GM21576 (cell line): Measurements from ENCODE around the gene EXOC7.
"Not testable (repeated sequence)": the region's sequence is repeated elsewhere in the genome, so short reads cannot be mapped to it uniquely, and the experiment has no call there.

Source experiments
- ATAC-seq: cut with Tn5 transposase; IDR thresholded peaks from one replicate; pipeline ENCODE4 v1.9.1; 2021; ENCODE audit warnings: mild to moderate bottlenecking, moderate library complexity; ENCODE audit not compliant: unreplicated experiment

Gene EXOC7

DNA sequence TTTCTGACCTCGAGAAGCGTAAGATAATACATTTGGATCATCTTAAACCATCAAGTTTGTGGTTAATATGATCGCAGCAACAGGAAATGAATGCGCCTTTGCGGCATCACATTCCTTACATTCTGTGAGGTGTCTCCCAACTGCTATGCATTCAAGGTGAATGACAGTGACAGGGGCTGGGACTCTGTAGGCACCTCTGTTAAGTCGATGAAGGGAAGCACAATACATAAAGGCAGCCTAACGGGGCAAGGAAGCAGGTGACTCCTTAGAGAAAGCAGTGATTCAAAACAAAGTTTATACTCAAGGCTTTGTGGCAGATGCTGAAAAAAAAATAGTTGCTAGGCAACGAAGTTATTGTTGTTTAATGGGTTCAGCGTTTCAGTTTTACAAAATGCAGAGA is 54.9 kb downstream of the EXOC7 start:
- no peak for ATAC-seq

DNA sequence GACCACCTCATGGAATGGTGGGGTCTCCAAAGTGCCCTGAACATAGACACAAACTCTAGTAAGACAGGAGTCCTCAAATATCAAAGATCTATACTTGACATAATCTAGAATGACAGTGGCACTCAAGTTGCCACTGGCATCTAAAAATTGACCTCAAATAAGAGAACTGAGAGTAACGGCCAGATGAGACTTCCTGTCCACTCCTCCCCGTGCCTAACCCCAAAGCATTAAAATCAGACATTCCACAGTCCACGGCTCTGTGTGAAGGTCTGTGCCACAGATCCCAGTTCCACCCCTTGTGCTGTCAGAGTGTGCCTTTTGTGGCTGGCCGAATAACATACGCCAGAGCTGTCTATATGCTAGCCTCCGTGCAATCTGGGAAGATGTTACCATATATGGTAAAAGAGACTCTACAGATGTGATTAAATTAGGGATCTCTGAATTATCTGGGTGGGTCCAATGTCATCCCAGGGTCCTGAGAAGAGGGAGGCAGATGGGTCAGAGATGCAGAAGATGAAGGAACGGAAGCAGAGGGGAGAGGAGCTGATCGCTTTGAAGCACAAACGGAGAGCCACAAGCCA is 55.5 kb downstream of the EXOC7 start:
- no peak for ATAC-seq

DNA sequence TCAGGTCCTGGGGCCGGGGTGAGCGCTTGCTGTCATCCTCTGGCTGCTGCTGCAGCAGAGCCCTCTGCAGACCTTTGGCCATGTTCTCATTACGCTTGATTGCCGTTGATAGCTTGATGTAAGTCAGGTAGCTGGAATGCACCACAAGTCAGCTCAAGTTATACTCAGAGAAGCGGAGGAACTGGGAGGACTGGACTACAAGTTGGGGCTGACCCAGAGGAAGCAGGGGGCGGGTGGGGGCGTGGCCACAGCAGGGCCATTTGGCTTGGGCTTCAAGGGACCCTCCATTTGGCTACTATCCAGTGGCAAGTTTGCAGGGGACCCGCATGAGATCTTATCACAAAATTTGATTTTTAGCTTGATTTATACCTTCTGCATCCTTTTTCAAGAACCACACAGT is 57.5 kb downstream of the EXOC7 start:
- ATAC-seq, result no peak

DNA sequence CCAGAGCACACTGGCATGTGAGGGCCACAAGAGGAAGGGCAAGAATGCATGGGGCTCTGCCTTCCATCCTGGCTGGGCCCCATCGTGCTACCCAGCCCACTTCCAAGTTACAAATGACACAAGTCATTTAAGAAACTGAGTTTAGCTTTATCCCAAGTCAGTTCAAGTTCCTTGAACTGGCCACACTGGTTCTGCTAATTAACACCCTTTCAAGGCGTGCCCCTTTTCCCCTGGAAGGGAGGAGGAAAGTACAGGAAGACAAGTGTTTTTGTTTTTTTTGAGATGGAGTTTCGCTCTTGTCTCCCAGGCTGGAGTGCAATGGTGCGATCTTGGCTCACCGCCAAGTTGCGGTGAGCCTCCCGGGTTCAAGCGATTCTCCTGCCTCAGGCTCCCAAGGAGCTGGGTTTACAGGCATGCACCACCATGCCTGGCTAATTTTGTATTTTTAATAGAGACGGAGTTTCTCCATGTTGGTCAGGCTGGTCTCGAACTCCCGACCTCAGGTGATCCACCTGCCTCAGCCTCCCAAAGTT is 59.0 kb downstream of the EXOC7 start:
- ATAC-seq, result not testable (repeated sequence)

DNA sequence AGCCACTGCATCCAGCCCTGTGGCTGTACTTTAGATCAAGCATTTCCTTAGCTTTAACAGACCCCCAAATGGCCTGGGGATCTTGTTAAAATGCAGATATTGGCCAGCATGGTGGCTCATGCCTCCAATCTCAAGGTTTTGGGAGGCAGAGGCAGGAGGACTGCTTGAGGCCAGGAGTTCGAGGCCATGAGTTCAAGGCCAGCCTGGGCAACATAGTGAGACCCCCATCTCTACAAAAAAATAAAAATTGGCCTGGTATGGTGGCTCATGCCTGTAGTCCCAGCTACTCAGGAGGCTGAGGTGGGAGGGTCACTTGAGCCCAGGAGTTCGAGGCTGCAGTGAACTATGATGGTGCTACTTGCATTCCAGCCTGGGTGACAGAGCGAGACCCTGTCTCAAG is 60.7 kb downstream of the EXOC7 start:
- not testable (repeated sequence) for ATAC-seq

DNA sequence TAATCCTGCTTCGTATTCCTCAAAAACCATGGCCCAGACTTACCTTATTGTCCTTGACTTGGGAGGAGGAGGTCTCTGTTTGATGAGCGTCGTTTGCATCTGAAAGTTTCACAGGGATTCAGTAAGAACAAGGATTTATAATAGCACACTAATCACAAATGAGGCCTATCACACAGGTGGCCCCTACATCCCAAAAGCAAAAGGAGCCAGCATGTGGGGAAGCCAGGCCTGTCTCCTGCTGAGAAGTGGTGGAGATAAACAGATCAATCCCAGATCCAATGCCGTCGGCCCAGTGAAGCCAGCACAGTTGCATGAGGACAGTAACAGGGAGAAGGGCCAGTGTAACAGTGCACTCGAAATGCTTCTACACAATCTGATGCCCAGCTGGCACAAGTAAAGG is 63.2 kb downstream of the EXOC7 start:
- ATAC-seq, result no peak

DNA sequence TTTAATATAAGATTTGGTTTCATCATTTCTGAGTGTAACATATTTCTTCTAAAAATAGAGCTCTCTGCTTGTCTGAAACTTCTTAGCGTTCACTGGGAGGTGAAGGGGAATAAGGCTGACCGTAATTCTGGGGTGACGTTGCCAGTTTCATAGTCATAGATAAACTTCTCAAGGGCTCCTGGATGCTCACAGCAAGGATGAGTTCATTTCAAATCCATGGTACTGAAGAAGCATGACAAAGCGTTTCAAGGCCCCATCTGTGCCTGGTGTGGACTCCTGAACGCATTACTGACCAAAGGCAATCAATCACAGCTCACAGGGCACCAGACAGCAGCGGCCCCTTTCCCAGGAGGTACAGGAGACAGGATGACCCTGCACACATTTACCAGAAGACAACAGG is 64.5 kb downstream of the EXOC7 start:
- no peak for ATAC-seq

DNA sequence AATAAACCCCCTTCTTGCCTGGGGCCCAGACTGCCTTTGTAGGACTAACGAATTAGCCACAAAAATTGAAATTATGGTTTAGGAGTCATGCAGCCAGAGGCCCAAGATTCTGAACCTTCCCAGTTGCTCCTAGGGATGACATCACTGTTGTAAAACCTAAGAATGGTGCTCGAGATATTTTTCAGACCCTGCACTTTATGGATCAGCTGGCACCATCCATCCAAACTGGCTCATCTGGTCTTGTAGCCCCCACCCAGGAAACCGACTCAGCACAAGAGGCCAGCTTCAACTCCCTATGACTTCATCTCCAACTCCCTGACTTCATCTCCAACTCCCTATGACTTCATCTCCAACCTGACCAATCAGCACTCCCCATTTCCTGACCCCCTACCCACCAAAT is 65.5 kb downstream of the EXOC7 start:
- no peak for ATAC-seq

DNA sequence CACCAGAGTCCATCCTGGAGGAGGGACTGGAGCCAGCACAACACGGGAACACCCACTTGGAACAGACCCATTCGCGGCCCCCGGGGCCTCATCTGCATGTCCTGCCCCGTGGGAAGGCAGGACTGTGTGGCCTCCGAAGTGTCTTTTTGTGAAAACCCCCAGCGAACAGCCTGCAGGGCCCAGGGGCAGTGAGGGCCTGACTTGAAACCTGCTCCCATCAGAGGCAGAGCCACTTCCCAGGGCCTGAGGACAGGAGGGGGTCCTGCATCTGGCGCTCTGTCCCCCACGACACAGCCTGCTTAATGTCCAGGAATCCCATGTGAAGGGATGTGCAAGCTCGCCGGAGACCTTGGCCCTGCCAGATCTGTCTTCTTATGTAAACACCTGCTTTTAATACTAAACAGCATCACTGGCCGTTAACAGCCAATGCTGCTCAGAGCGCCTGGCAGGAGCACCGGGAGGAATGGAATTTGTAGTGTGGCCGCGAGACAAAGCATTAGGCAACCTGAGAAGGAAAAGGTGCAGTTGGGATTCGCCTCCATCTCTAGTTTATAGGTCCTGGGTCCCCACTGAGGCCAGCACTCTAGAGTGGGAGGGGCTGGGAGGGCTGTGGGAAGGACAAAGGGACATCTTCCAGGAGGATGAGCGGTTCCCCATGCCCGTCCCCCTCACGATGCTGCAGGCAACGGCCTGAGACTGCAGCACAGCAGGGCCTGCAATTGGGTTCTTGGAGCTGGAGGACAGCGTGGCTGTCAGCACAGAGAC is 66.9 kb downstream of the EXOC7 start:
- ATAC-seq, result no peak

DNA sequence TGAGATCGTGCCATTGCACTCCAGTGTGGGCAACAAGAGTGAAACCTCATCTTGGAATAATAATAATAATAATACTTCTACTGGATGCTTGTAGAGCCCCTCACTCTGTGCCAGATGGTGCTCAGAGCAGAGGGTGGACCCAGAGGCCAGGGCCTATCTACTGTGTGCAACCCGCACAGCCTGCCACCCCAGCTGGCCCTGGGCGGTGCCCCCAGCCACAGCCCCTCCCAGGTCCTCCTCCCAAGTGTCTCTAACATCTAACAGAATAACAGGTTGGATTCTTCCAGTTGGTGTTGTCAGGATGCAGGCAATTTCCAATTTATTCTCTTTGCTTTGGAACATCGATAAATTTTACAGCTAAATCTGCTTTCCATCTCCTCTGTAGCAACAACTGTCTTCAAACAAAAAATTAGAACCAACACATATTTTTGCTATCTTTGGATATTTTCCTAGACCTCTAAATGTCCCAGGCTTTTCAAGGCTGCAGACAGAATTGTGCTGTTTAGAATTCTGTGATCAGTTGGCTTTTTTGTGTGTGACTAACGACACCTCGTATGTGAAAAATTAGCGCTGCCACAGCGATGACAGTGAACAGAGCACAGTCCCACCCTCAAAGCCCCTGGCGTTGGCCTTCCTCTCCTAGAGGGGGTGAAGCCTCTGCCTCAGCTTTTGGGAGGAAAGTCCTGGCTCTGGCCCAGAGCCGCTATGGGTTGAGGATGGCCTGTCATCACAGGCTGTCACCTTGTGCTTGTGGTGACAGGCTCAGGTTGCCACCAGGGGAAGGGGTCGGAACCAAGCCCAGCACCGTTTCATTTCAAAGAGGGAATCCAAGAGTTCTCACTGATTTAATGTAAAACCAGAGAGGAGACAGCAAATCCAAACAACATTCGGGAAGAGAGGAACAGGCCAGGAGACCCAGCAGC is 68.9 kb downstream of the EXOC7 start:
- no peak for ATAC-seq

DNA sequence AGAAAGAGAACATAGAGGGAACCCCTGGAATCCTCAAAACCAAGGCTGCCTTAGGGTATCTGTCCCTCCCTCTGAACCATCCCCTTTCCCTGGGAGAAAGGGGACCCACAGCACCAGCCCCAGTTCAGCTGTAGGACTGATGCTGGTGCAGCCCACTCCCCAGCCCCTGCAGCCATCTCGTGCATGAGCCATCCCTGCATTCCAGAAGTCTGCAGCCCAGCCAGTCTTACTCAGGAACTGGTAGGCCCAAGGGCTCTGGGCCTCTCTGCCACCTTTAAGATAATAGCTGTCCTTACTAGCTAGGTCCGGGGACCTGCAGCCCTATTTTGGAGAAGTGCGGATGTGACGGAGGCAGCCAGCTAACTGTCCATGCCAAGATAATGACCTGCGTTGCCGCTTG is 70.4 kb downstream of the EXOC7 start:
- ATAC-seq, result no peak

DNA sequence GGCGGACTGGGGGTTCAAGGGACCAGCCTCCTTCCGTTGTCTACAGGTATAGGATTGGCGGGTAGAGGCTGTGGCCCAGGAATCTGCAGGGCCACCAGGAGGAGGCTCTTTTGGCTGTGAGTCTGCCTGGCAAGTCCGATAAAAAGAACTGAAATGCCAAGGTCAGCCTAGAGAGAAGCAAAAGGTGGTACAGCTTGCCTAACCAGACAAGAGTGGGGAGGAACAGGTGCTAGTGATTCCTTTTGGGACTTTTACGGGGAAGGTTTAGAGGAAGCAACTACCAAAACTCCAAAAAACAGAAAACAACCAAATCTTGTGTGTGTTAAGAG is 70.8 kb downstream of the EXOC7 start:
- ATAC-seq, result no peak

DNA sequence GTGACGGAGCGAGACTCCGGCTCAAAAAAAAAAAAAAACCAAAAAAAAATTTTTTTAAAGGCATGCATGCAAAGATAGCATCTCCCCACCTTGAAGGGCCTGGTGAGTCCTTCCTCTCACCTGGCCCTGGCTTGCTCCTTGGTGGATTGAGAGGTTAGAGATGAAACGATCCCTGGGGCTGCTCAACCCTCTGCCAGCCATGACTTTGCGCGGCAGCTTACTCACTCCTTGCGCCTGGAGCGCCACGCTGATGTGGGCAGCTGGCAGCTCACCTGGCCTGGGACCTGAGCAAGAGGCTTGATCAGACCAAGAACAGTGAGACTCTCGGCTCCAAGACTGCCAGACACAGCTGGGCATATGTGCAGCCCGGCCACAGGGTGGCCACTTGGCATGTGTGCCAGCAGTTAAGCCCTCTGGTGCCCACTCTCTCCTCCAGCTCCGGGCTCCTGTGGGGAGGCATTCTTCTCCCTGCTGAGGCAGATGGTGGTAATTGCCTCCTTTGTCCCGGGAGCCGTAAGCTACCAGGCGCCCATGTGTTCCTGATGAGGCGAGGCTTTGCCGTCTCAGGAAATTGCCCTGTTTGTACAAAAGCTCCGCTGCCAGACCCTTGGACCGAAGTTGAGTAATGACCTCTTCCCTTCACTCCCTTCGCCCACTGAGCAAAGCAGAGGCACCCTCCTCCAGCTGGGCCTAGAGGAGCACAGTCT is 71.4 kb downstream of the EXOC7 start:
- ATAC-seq, result no peak
